G401 (cell line): Measurements from ENCODE around the gene ADORA2A. TPM values are rescaled to one million over a fixed set of nuclear protein-coding genes. Genes with fewer than 3 reads are reported as not detected.

Experiments
- DNase-seq: peaks from one replicate; pipeline ENCODE4 v3.0.0-alpha.2; 2015; ENCODE audit warnings: low spot score
- in situ Hi-C: cut with HindIII; loops from 2 replicates; pipeline ENCODE4 v1.10.0; 2016; ENCODE audit warnings: low sequenced_read_pairs, mixed read lengths
- total RNA-seq: library from RNA; depleted of rRNA; stranded (reverse); fragments of >200 nt; shearing (Covaris generic); gene quantifications from 2 replicates; pipeline ENCODE4 v1.2.3, GENCODE V29; 2014

Gene ADORA2A
- total RNA-seq, 1 experiment from 2014 or later, result 1.1 TPM

DNA sequence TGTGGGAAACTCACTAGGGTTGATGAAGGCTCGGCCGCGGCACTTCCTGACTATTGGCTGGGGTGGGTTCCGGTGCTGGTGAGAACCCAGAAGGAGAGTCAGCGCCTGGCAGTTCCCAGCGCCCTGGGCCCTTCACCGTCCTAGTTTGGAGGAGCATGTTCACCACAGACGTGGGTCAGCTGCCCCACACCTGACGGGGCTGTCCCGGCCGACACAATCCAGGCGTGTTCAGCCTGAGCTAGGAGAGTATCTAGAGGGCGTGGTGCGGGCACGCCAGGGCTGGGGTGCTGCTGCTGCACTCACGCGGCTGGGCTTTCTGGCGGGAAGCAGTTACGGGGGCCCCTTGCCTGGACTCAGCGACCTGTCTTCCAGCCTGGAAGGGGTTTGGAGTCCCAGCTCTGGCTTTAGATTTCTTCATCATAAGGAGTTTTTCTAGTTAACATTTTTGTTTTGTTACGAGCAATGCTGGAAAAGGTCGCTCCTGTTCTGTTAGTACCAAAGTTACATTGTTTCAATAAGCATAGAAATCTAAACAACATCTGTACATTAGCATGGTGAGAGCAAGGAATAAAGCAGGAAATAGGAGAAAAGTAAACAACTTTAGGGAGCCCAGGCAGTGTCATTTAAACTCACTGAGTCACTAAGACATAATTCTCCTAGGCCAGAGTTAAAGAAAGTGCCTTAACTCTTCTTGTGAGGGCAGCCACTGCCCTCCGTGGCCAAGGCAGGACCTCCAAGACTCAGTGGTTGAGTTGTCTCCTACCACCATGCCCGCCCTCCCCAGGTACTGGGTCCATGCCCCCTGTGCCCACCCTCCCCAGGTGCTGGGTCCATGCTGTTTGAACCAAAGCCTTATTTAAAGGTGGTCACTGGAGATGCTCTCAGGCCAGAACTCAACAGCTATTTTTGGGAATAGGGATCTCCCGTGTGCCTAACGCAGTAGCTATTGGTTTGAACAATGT, 12.1 kb upstream of the ADORA2A start:
- in situ Hi-C loops, result no loop called here
- DNase-seq, result no peak

GRCh38 chr22:24416095-24416494, 11.3 kb upstream of the ADORA2A start:
- DNase-seq, result no peak
- in situ Hi-C loops, result no loop called here

DNA sequence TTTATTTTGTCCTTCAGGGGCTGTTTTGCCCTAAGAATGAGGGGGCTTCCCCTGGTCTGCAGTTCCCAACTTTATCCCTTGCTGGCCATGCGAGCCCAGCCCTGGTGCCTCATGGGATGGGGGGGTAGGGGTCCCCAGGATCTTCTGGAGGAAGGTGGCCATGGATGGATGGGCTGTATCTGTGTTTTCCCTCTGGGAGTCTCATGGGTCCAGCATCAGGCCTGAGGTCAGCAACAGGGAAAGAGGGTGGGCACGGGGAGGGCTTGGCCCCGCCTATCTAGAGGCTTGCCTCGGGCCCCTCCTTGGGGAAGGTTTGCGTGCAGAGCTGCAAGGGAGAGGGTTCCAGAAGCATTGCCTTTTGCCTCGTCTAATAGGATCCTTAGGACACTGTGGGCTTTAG, 10.8 kb upstream of the ADORA2A start:
- in situ Hi-C loops, result no loop called here
- no peak for DNase-seq

DNA sequence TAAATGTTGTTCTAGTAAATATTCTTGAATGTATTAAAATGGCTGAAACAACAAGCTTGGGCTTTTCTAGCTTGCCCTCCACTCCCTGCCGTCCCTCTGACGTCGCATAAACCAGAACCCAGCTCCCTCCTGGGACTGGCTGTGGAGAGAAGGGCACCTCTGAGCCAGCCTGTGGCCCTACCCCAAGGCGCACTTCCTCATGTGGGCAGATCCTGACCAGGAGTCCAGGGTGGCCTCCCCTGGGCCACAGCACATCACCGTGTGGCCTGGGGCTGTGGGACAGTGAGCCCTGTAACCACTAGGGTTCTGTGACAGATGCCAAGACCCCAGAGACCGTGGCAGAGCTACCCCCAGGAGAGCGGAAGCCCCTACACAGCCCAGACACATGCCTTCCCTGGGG, 10.2 kb upstream of the ADORA2A start:
- in situ Hi-C loops, result no loop called here
- no peak for DNase-seq

DNA sequence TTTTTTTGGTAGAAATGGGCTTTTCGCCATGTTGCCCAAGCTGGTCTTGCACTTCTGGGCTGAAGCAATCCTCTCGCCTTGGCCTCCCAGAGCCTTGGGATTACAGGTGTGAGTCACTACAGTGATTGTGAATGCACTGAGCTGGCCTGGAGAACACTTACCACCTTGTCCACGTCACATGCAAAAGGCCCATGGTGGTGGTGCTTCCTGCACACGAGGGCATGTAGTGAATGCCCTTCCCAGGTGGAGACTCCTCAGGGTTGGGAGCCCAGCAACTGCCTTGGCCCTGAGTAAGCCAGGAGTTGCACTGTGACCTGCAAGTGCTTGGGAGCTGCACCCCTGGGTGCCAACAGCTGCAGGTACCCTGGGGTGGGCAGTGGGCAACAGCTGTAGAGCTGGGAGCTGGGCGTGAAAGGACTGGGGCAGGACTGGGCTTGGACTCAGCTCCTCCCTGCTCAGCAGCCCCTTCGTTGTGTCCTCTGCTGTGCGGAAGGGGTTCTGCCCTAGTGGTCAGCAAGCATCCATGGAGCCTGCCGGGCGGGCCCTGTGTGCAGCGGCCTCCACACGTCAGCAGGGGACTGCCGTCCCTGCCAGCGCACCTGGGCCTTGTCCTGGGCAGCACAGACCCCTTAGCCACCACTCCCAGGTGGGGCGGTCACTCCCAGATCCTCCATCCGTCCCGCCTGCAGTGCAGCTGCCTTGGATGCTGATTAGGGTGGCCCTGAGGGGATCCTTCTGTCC, 9.3 kb upstream of the ADORA2A start:
- DNase-seq, result no peak
- in situ Hi-C loops, result no loop called here

DNA sequence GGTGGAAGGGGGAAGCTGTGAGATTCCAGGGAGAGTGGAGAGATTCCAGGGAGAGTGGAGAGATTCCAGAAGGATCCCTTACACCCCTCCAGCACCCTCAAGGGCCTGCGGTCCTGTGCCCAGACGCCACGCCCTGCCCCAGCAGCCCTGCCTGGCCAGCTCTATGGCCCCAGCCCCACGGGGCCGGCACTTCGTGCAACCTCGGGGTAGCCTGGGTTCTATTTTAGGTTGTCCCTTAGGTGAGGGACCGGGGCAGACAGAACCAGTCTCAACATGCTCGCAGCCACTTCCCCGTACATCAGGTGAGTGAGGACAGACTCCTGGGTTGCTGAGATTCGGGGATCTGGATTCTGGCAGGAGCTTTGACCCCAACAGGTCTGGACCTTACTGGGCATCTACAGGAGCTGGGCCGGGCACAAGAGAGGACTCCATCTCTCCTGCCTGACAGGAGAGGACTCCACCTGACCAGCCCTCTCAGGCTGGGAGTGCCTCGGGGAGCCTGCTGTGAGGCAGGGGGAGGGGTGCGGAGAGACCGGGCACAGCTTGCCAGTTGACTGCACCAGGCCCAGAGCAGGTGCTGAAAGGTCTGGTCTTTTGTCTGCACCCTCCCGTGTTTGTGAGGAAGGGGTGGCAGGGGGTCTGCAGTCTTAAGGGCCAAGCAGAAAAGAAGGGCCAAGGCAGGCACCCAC, 8.5 kb upstream of the ADORA2A start:
- in situ Hi-C loops, result no loop called here
- no peak for DNase-seq

GRCh38 chr22:24419475-24419850, 7.9 kb upstream of the ADORA2A start:
- in situ Hi-C loops, result no loop called here
- no peak for DNase-seq

DNA sequence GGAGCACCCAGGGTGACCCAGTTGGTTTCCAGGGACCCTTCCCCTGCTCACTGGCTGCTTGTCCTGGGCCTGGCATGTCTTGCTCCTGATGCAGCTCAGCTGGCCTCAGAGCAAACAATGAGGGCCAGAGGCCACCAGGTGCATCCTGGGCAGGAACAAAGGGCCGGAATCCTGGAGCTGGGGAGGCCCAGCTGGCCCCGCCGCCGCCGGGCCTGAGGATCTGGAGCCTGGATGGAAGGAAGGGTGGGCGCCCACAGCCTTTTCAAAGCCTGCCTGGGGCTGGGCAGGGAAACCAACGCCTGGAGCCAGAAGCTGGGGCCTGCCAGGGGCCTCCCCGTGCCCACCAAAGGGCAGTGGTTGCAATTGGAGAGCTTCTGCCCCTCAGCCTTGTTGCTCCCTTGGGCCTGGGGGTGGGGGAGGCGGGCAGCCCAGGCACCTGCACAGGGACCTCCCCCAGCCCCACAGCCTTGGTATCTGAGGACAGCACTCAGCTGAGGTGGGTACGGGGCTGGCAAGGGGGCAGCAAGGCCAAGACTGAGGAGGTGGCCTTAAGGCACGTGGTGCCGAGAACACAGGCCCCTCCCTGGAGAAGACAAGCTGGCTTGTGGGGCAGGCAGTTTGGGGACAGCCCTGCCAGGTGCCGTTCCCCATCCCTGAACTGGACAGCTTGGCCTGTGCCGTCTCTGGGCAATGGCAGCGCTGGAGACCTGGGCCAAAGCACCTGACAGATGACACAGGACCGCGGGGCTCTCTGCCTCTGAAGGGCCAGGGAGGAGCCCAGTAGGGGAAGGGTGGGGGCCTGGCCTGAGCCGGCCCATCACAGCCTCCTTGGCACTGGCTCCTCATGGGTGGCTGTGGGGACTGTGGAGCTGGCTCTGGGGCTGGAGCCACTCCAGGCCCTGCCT, 7.1 kb upstream of the ADORA2A start:
- in situ Hi-C loops, result no loop called here
- no peak for DNase-seq

GRCh38 chr22:24420977-24421343, 6.4 kb upstream of the ADORA2A start:
- in situ Hi-C loops, result no loop called here
- no peak for DNase-seq

DNA sequence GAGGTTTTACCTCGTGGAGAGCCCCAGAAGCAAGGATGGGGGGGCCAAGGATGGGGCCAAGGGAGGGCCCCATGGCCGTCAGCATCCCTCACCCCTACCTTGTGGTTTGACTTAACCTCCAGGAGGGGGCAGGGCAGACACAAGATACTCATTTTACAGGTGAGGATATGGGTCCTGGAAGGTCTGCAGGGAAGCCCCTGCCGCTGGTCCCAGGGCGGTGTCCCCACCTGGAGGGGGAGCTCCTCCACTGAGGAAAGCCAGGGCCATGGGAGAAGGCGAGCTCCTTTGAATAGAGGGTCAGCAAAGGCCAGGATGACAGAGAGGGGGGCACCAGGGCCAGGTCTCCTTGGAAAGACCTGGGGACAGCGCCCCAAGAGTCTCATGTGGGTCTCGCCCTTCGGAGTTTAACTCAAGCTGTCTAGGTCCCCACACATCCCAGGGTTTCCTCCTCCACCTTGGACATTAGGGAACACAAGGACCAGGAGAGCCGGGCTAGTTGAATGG, 5.9 kb upstream of the ADORA2A start:
- in situ Hi-C loops, result no loop called here

DNA sequence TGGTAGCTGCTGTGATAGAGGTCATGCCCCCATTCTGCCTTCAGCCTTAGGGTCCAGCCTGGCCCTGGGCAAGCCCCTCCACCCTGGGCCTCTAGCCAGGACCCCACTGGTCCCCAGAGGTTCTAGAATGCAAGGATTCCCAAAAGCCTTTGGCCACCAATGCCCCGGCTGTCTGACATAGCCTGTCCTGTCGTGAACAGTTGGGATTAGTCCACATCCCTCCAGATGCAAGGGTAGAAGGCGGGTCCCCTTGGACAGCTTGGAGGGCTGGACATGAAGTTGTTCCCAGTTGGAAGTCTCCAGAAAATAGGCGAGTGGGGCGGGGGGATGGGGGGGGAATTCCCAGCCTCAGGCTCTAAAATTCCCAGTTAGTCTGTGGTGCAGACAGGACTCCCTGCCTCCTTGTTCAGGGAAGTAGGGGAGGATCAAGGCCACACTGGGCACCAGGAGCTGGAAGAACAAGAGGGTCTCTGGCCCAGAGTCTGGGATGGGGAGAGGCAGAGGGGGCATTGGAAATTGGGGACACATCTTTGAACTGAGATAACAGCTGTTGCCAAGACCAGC, 5.2 kb upstream of the ADORA2A start:
- no peak for DNase-seq
- in situ Hi-C loops, result no loop called here

More for the DNA sequence above, 5.9 kb upstream of the ADORA2A start:
- no peak for DNase-seq

GRCh38 chr22:24423519-24424000, 3.8 kb upstream of the ADORA2A start:
- no peak for DNase-seq
- in situ Hi-C loops, result no loop called here

GRCh38 chr22:24424001-24424900, 3.1 kb upstream of the ADORA2A start:
- no peak for DNase-seq
- in situ Hi-C loops, result no loop called here

- in situ Hi-C loops, result no loop called here
- DNase-seq, result no peak
These were observed 2.3 kb upstream of the ADORA2A start for GRCh38 chr22:24424901-24425775.

DNA sequence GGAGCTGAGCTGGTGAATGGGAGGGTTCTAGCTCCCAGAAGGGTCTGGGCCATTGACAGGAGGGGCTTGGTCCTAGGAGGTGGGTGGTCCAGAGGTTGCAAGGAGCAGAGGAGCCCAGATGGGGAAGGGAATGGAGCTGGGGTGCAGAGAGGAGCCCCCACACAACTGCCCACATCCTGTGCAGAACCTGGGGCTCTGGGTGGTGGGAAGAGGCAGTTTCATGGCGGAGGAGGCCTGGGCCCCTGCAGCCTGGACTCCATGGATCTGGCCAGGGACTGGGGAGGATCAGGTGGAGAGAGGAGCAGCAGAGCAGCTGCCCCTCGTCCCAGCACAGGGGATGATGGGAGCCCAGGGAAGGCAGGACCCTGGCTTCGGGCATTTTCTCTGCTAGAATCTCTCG, 963 bp upstream of the ADORA2A start:
- in situ Hi-C loops, result no loop called here
- no peak for DNase-seq

DNA sequence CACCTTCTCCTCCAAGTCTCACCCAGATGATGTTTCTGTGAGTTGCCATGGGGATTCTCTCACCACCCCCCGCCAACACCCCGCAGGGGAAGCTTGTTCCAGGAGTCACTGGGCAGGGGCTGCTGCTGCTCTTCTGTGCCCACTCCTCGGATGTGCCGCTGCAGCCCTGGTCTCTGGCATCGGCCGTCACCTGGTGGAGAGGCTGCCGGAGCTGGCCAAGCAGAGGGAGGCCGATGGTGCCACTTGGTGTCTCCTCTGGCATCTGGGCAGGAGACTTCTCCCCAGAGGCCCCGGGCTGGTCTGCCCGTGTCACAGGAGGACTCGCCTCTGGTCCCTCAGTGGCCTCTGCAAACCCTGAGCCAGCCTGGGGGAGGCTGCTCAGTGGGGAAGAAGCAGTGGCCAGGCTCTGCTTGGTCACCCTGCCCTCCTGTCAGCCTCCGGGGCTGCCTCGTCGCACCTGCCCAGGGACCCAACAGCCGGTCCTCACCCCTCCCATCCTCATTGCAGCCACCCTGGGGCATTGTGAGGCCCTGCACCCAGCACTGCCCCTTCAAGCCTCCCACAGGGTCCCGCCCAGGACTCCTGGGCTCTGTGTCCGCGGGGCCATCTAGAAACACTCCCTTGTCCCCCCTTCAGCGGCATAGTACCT, 424 bp upstream of the ADORA2A start:
- no peak for DNase-seq
- in situ Hi-C loops, result no loop called here
